ENCODE results near the gene ASCC1.
"Not testable (repeated sequence)": the region's sequence is repeated elsewhere in the genome, so short reads cannot be mapped to it uniquely, and the experiment has no call there.

The ASCC1 gene

GRCh38 chr10:72248468-72249151, 32.5 kb upstream of the ASCC1 start:
- DNase-seq = no peak

GRCh38 chr10:72245949-72246525, 30.0 kb upstream of the ASCC1 start:
- DNase-seq = peak; percentile 37

- DNase-seq = no peak
These were observed 28.5 kb upstream of the ASCC1 start for GRCh38 chr10:72244573-72245038.

- no peak for DNase-seq
These were observed 27.9 kb upstream of the ASCC1 start for GRCh38 chr10:72243822-72244437.

GRCh38 chr10:72242675-72243074, 26.6 kb upstream of the ASCC1 start:
- DNase-seq = peak; percentile 72

- no peak for DNase-seq
These were observed 25.7 kb upstream of the ASCC1 start for GRCh38 chr10:72241691-72242252.

GRCh38 chr10:72240371-72240770, 24.3 kb upstream of the ASCC1 start:
- no peak for DNase-seq

GRCh38 chr10:72239409-72239808, 23.3 kb upstream of the ASCC1 start:
- DNase-seq = peak; percentile 55

- DNase-seq = no peak
These were observed 22.5 kb upstream of the ASCC1 start for GRCh38 chr10:72238392-72239175.

GRCh38 chr10:72235544-72236279, 19.6 kb upstream of the ASCC1 start:
- DNase-seq = no peak

- no peak for DNase-seq
These were observed 18.6 kb upstream of the ASCC1 start for GRCh38 chr10:72234560-72235095.

- no peak for DNase-seq
These were observed 17.5 kb upstream of the ASCC1 start for GRCh38 chr10:72233621-72234020.

- DNase-seq = peak; percentile 39
These were observed 13.5 kb upstream of the ASCC1 start for GRCh38 chr10:72229261-72230251.

- DNase-seq = no peak
These were observed 12.3 kb upstream of the ASCC1 start for GRCh38 chr10:72228318-72228751.

GRCh38 chr10:72227826-72228225, 11.8 kb upstream of the ASCC1 start:
- DNase-seq = no peak

- no peak for DNase-seq
These were observed 10.4 kb upstream of the ASCC1 start for GRCh38 chr10:72226418-72227027.

- DNase-seq = not testable (repeated sequence)
These were observed 8.1 kb upstream of the ASCC1 start for GRCh38 chr10:72224191-72224590.

- peak; percentile 95 for DNase-seq
These were observed 7.6 kb upstream of the ASCC1 start for GRCh38 chr10:72223743-72224101.

- DNase-seq = no peak
These were observed 5.2 kb upstream of the ASCC1 start for GRCh38 chr10:72221278-72221677.

GRCh38 chr10:72220637-72221036, 4.6 kb upstream of the ASCC1 start:
- DNase-seq = peak; percentile 10

Measured in inflammatory macrophage treated with lipopolysaccharide for 4 hours (primary cell).